SU-DHL-6 (cell line): ENCODE data around the gene KRABD2.

ENCODE experiments used
- EZH2phosphoT487 ChIP-seq: fragments of 200-600 bp; sonication (generic), shearing (Covaris generic); conservative IDR thresholded peaks from 2 replicates; pipeline ENCODE4 v1.6.1; 2018; ENCODE audit warnings: mild to moderate bottlenecking, antibody characterized with exemption, low read length, moderate library complexity, mixed read lengths
- TF ChIP-seq, protein P1 (sequence below): fragments of 200-600 bp; sonication (generic); IDR thresholded peaks from one replicate; pipeline ENCODE4 v1.5.1; 2017; ENCODE audit warnings: antibody characterized with exemption, mild to moderate bottlenecking, low read length, moderate library complexity; ENCODE audit not compliant: insufficient read depth, poor library complexity, severe bottlenecking

DNA sequence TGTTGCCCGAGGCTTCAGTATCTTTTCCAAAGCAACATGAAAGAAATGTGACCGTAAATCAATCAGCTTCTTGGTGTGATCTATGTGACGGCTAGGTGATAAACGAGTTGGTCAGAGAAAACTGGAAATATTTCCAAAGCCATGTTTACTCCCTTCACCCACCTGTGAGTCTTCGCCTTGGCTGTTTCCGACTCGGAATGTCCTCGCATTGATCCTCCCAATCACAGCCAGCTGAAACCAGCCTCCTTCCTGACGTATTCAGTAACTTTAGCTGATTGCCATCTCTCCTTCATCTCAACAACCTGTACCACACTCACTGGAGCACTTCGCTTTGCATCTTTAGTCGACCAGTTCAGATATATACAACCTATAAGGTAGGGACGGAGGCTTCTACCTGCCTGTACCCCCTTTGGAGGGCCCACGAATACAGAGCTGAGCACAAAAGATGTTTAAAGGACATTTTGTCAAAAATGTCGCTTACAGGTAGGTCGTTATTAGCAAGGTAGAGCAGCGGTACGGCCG lies 705 bp downstream of the KRABD2 start:
- TF ChIP-seq, protein P1, sequence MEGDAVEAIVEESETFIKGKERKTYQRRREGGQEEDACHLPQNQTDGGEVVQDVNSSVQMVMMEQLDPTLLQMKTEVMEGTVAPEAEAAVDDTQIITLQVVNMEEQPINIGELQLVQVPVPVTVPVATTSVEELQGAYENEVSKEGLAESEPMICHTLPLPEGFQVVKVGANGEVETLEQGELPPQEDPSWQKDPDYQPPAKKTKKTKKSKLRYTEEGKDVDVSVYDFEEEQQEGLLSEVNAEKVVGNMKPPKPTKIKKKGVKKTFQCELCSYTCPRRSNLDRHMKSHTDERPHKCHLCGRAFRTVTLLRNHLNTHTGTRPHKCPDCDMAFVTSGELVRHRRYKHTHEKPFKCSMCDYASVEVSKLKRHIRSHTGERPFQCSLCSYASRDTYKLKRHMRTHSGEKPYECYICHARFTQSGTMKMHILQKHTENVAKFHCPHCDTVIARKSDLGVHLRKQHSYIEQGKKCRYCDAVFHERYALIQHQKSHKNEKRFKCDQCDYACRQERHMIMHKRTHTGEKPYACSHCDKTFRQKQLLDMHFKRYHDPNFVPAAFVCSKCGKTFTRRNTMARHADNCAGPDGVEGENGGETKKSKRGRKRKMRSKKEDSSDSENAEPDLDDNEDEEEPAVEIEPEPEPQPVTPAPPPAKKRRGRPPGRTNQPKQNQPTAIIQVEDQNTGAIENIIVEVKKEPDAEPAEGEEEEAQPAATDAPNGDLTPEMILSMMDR, result no peak
- no peak for TF ChIP-seq EZH2phosphoT487
